ENCODE results near the gene PRIMA1. TPM values are rescaled to one million over a fixed set of nuclear protein-coding genes. Genes with fewer than 3 reads are reported as not detected.

The PRIMA1 gene
- total RNA-seq, 1 experiment from 2014 or later = 4.9 TPM

GRCh38 chr14:93788543-93789227 lies 400 bp upstream of the PRIMA1 start (continued):
- TF ChIP-seq SP1 (CRISPR knock-in tag; conservative IDR thresholded peaks at IDR 0.05) = peak; percentile 39; the same call in 1 of the 2 replicates
- TF ChIP-seq ZNF671 (CRISPR knock-in tag; IDR thresholded peaks at IDR 0.05) = no peak
- TF ChIP-seq NR2C2 (CRISPR knock-in tag; IDR thresholded peaks at IDR 0.05) = no peak
- no peak for TF ChIP-seq NR1H2 (CRISPR knock-in tag; IDR thresholded peaks at IDR 0.05)
- TF ChIP-seq CREB1 (CRISPR knock-in tag; IDR thresholded peaks at IDR 0.05) = no peak
- peak; percentile 67; the same call in 1 of the 2 replicates for TF ChIP-seq ELF4 (CRISPR knock-in tag; IDR thresholded peaks at IDR 0.05; ENCODE audit: low read depth)
- TF ChIP-seq ZNF396 (CRISPR knock-in tag; IDR thresholded peaks at IDR 0.05; ENCODE audit: borderline replicate concordance) = no peak
- TF ChIP-seq AR (CRISPR knock-in tag; IDR thresholded peaks at IDR 0.05) = no peak
- no peak for TF ChIP-seq JUN (CRISPR knock-in tag; IDR thresholded peaks at IDR 0.05)
- no peak for TF ChIP-seq ZNF232 (CRISPR knock-in tag; IDR thresholded peaks at IDR 0.05)
- TF ChIP-seq GRHL2 (CRISPR knock-in tag; IDR thresholded peaks at IDR 0.05; ENCODE audit: insufficient replicate concordance, severe bottlenecking) = no peak
- TF ChIP-seq CBFB (CRISPR knock-in tag; IDR thresholded peaks at IDR 0.05; ENCODE audit: low read depth) = no peak
- no peak for TF ChIP-seq OVOL2 (CRISPR knock-in tag; IDR thresholded peaks at IDR 0.05; ENCODE audit: borderline replicate concordance)
- TF ChIP-seq HMGA2 (CRISPR knock-in tag; IDR thresholded peaks at IDR 0.05) = no peak
- TF ChIP-seq E2F5 (CRISPR knock-in tag; IDR thresholded peaks at IDR 0.05) = peak; percentile 11; the same call in 1 of the 2 replicates
- TF ChIP-seq ZMAT4 (CRISPR knock-in tag; IDR thresholded peaks at IDR 0.05) = no peak; the same call in 1 of the 2 replicates
- no peak for TF ChIP-seq ATF1 (CRISPR knock-in tag; IDR thresholded peaks at IDR 0.05)
- TF ChIP-seq PRRX2 (CRISPR knock-in tag; IDR thresholded peaks at IDR 0.05) = no peak
- no peak for TF ChIP-seq HMGXB4 (CRISPR knock-in tag; IDR thresholded peaks at IDR 0.05)
- TF ChIP-seq FOXP4 (CRISPR knock-in tag; IDR thresholded peaks at IDR 0.05) = peak; percentile 66; the same call in 1 of the 2 replicates
- no peak for TF ChIP-seq ATF6 (CRISPR knock-in tag; IDR thresholded peaks at IDR 0.05)
- no peak for TF ChIP-seq SOX15 (CRISPR knock-in tag; IDR thresholded peaks at IDR 0.05)
- no peak for TF ChIP-seq ESRRA (CRISPR knock-in tag; IDR thresholded peaks at IDR 0.05; ENCODE audit: borderline replicate concordance)
- TF ChIP-seq RORB (CRISPR knock-in tag; IDR thresholded peaks at IDR 0.05) = no peak
- TF ChIP-seq RELA (CRISPR knock-in tag; IDR thresholded peaks at IDR 0.05; ENCODE audit: borderline replicate concordance) = no peak
- no peak for TF ChIP-seq ZNF281 (CRISPR knock-in tag; IDR thresholded peaks at IDR 0.05)
- no peak for TF ChIP-seq CDX4 (CRISPR knock-in tag; IDR thresholded peaks at IDR 0.05; ENCODE audit: borderline replicate concordance)
